HepG2 (cell line): Measurements from ENCODE around the gene ABTB2. TPM values are rescaled to one million over a fixed set of nuclear protein-coding genes. Genes with fewer than 3 reads are reported as not detected.

ENCODE experiments used
- AKAP8 ChIP-seq: sonication (generic); formaldehyde crosslinking; IDR thresholded peaks from 2 replicates; pipeline ENCODE4 v1.5.1; 2020; ENCODE audit warnings: mild to moderate bottlenecking, missing genetic modification reagents
- ARNT ChIP-seq: fragments of 450-650 bp; IDR thresholded peaks from 2 replicates; pipeline ENCODE4 v1.6.1; 2017
- ATF7-NPFF ChIP-seq: sonication (generic); formaldehyde crosslinking; IDR thresholded peaks from 2 replicates; pipeline ENCODE4 v1.8.1; 2023; ENCODE audit warnings: mild to moderate bottlenecking, low read depth, missing genetic modification reagents, moderate library complexity
- BRD4 ChIP-seq: sonication (generic); formaldehyde crosslinking; IDR thresholded peaks from 2 replicates; pipeline ENCODE4 v1.4.0; 2020; ENCODE audit warnings: missing genetic modification reagents
- CREB3 ChIP-seq: sonication (generic); formaldehyde crosslinking; IDR thresholded peaks from 2 replicates; pipeline ENCODE4 v1.5.0; 2020; ENCODE audit warnings: missing genetic modification reagents
- E2F5 ChIP-seq: sonication (generic); formaldehyde crosslinking; conservative IDR thresholded peaks from 2 replicates; pipeline ENCODE4 v1.4.0; 2020; ENCODE audit warnings: missing genetic modification reagents
- ETV6 ChIP-seq: sonication (generic); formaldehyde crosslinking; conservative IDR thresholded peaks from 2 replicates; pipeline ENCODE4 v1.4.0; 2020; ENCODE audit warnings: missing genetic modification reagents
- HNF4A ChIP-seq: sonication (generic); formaldehyde crosslinking; IDR thresholded peaks from 2 replicates; pipeline ENCODE4 v1.4.0; 2020; ENCODE audit warnings: missing genetic modification reagents
- KLF15 ChIP-seq: sonication (generic); formaldehyde crosslinking; IDR thresholded peaks from 2 replicates; pipeline ENCODE4 v1.8.1; 2023; ENCODE audit warnings: borderline replicate concordance, mild to moderate bottlenecking, inconsistent platforms, missing genetic modification reagents, mixed read lengths
- MYC ChIP-seq: sonication (generic); formaldehyde crosslinking; IDR thresholded peaks from 2 replicates; pipeline ENCODE4 v1.9.0; 2021; ENCODE audit warnings: missing genetic modification reagents, borderline replicate concordance
- MZF1 ChIP-seq: sonication (generic); formaldehyde crosslinking; IDR thresholded peaks from 2 replicates; pipeline ENCODE4 v1.8.1; 2023; ENCODE audit warnings: mild to moderate bottlenecking, missing genetic modification reagents, borderline replicate concordance
- NFE2L2 ChIP-seq: fragments of 150-350 bp; IDR thresholded peaks from 2 replicates; pipeline ENCODE4 v1.6.1; 2014; ENCODE audit warnings: low read length
- NFRKB ChIP-seq: fragments of 450-650 bp; IDR thresholded peaks from 2 replicates; pipeline ENCODE4 v1.6.1; 2017
- NFYB ChIP-seq: sonication (generic); formaldehyde crosslinking; IDR thresholded peaks from 2 replicates; pipeline ENCODE4 v1.4.0; 2020; ENCODE audit warnings: missing genetic modification reagents
- PAX8 ChIP-seq: sonication (generic); formaldehyde crosslinking; IDR thresholded peaks from 2 replicates; pipeline ENCODE4 v1.8.0; 2022; ENCODE audit warnings: mild to moderate bottlenecking, missing genetic modification reagents, borderline replicate concordance
- PRMT3 ChIP-seq: sonication (generic); formaldehyde crosslinking; IDR thresholded peaks from 2 replicates; pipeline ENCODE4 v1.8.1; 2022; ENCODE audit warnings: low read depth, mild to moderate bottlenecking, moderate library complexity, missing genetic modification reagents, borderline replicate concordance
- RFXAP ChIP-seq: sonication (generic); formaldehyde crosslinking; IDR thresholded peaks from 2 replicates; pipeline ENCODE4 v1.4.0; 2020; ENCODE audit warnings: missing genetic modification reagents, borderline replicate concordance
- RORA ChIP-seq: sonication (generic); formaldehyde crosslinking; IDR thresholded peaks from 2 replicates; pipeline ENCODE4 v1.5.0; 2020; ENCODE audit warnings: mild to moderate bottlenecking, missing genetic modification reagents, moderate library complexity
- TAF1 ChIP-seq: sonication (generic); formaldehyde crosslinking; IDR thresholded peaks from 2 replicates; pipeline ENCODE4 v1.4.0; 2020; ENCODE audit warnings: missing genetic modification reagents
- ZFP90 ChIP-seq: sonication (generic); formaldehyde crosslinking; IDR thresholded peaks from 2 replicates; pipeline ENCODE4 v1.8.0; 2022; ENCODE audit warnings: missing genetic modification reagents, mild to moderate bottlenecking, inconsistent platforms, borderline replicate concordance
- ZNF138 ChIP-seq: sonication (generic); formaldehyde crosslinking; IDR thresholded peaks from 2 replicates; pipeline ENCODE4 v1.5.0; 2020; ENCODE audit warnings: mild to moderate bottlenecking, low read depth, missing genetic modification reagents
- ZNF160 ChIP-seq: sonication (generic); formaldehyde crosslinking; IDR thresholded peaks from 2 replicates; pipeline ENCODE4 v1.8.0; 2022; ENCODE audit warnings: mild to moderate bottlenecking, inconsistent platforms, missing genetic modification reagents
- ZNF333 ChIP-seq: sonication (generic); formaldehyde crosslinking; IDR thresholded peaks from 2 replicates; pipeline ENCODE4 v1.4.0; 2020; ENCODE audit warnings: mild to moderate bottlenecking, missing genetic modification reagents, borderline replicate concordance
- ZNF34 ChIP-seq: sonication (generic); formaldehyde crosslinking; IDR thresholded peaks from 2 replicates; pipeline ENCODE4 v1.4.0; 2020; ENCODE audit warnings: mild to moderate bottlenecking, missing genetic modification reagents, borderline replicate concordance
- ZNF879 ChIP-seq: sonication (generic); formaldehyde crosslinking; IDR thresholded peaks from 2 replicates; pipeline ENCODE4 v1.8.1; 2023; ENCODE audit warnings: missing genetic modification reagents
- ZNF891 ChIP-seq: sonication (generic); formaldehyde crosslinking; IDR thresholded peaks from 2 replicates; pipeline ENCODE4 v1.5.0; 2020; ENCODE audit warnings: mild to moderate bottlenecking, missing genetic modification reagents
- polyA plus RNA-seq, 8 experiments: library from polyadenylated mRNA; depleted of rRNA in 3 of 8; stranded (reverse) in 7 of 8; unstranded in 1 of 8; fragments of >200 nt; fragmentation: Illumina TruSeq in 4 of 8; extraction: Trizol in 4 of 8; gene quantifications; 2 replicates each; pipeline versions ENCODE4 v1.2.1 to v1.2.3, GENCODE V29; 2011 to 2016; ENCODE audit warnings: low read depth in 4 of 8, missing spikeins in 1 of 8, mixed read lengths in 1 of 8; ENCODE audit not compliant: insufficient read depth in 1 of 8
- total RNA-seq, 5 experiments: library from RNA; depleted of rRNA; stranded (reverse); fragments of >200 nt; fragmentation: Illumina TruSeq; extraction: Trizol; gene quantifications; 2 replicates each; pipeline ENCODE4 v1.2.3, GENCODE V29; 2016; ENCODE audit warnings: low read depth in 1 of 5
- TF ChIP-seq, protein P1 (sequence below): sonication (generic); formaldehyde crosslinking; IDR thresholded peaks from 2 replicates; pipeline ENCODE4 v1.5.0; 2020; ENCODE audit warnings: mild to moderate bottlenecking, missing genetic modification reagents
- TF ChIP-seq, protein P2 (sequence below): sonication (generic); formaldehyde crosslinking; IDR thresholded peaks from 2 replicates; pipeline ENCODE4 v1.8.1; 2023; ENCODE audit warnings: mild to moderate bottlenecking, moderate library complexity, missing genetic modification reagents

Gene ABTB2
- total and polyA plus RNA-seq, 2 of the 13 experiments (the other 11 are each of a cell fraction or from before 2014, with no cell fraction given) = 5.1 to 15.4 TPM

DNA sequence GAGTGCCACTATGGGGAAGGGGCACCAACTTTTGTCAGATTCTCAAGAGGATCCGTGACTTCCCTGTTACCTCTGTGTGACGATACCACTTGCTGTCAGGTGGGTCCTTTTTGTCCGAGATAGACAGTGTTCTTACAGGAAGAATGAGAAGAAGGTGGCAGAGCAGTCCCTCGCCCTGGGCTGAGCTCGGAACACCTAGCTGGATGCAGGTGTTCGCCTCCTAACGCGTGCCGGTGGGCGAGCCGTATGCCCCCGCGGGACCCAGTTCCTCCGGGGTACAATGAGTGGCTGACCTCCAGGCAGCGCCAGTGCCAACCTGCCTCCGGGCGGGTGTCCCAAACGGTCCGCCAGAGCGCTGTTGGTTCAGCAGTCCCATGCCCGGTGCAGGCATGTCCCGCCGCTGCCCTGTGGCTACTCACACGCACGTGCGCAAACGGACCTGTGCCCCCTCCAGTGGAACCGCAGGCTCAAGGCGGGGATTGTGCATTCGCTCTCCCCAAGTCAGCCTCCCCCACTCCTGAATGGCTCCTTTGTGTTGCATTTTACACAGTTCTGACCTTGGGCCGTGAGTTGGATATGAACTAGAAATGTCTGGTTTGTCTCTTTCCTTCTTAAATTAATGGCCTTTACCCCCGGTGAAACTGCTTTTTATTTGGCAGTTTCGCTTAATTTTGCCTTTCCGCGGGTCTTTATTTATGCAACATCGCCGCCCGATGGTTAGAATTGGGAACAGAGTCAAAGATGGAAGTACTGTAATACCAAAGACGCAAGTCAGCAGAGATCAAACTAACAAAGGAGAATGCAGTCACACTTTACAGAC is 1.1 kb upstream of the ABTB2 start (continued):
- peak; percentile 64 for TF ChIP-seq ATF7-NPFF (CRISPR knock-in tag)
- TF ChIP-seq HNF4A (CRISPR knock-in tag) = peak; percentile 52
- no peak for TF ChIP-seq BRD4 (CRISPR knock-in tag)
- TF ChIP-seq ZNF160 = no peak
- TF ChIP-seq RFXAP (CRISPR knock-in tag) = no peak
- TF ChIP-seq, protein P1, sequence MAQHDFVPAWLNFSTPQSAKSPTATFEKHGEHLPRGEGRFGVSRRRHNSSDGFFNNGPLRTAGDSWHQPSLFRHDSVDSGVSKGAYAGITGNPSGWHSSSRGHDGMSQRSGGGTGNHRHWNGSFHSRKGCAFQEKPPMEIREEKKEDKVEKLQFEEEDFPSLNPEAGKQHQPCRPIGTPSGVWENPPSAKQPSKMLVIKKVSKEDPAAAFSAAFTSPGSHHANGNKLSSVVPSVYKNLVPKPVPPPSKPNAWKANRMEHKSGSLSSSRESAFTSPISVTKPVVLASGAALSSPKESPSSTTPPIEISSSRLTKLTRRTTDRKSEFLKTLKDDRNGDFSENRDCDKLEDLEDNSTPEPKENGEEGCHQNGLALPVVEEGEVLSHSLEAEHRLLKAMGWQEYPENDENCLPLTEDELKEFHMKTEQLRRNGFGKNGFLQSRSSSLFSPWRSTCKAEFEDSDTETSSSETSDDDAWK (CRISPR knock-in tag) = no peak
- TF ChIP-seq, protein P2, sequence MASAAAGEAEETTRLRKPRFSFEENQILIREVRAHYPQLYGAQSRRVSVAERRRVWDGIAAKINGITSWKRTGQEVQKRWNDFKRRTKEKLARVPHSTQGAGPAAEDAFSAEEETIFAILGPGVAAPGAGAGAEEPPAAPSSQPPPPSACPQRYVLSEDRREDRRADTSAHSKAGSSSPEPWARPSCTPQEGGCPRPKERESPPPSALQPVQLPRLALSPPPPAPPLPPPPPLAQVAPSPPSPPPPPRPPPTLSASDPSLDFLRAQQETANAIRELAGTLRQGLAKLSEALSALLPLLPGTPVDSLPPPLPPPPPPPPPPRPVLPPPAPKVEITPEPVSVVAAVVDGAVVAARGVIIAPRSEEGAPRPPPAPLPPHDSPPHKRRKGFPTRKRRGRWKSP = peak; percentile 93
- TF ChIP-seq MYC (CRISPR knock-in tag) = peak; percentile 98
- no peak for TF ChIP-seq ZNF891 (CRISPR knock-in tag)
- 0 out of 2 replicates have a peak, but pooled peaks have one; percentile 34 for TF ChIP-seq PRMT3 (CRISPR knock-in tag)
- no peak for TF ChIP-seq NFE2L2
- no peak for TF ChIP-seq KLF15 (CRISPR knock-in tag)
- TF ChIP-seq ZNF333 (CRISPR knock-in tag) = no peak
- no peak for TF ChIP-seq ARNT
- TF ChIP-seq TAF1 (CRISPR knock-in tag) = peak; percentile 56
- TF ChIP-seq ETV6 (CRISPR knock-in tag) = no peak
- no peak for TF ChIP-seq E2F5 (CRISPR knock-in tag)
- TF ChIP-seq AKAP8 (CRISPR knock-in tag) = no peak
- no peak for TF ChIP-seq RORA (CRISPR knock-in tag)
- TF ChIP-seq ZNF879 (CRISPR knock-in tag) = no peak
- TF ChIP-seq PAX8 (CRISPR knock-in tag) = no peak
- TF ChIP-seq MZF1 (CRISPR knock-in tag) = 0 out of 2 replicates have a peak, but pooled peaks have one; percentile 39
- TF ChIP-seq ZNF138 = no peak; the same call in 1 of the 2 replicates
- no peak for TF ChIP-seq ZNF34
- no peak for TF ChIP-seq NFRKB
- TF ChIP-seq CREB3 (CRISPR knock-in tag) = no peak
- peak; percentile 63; the same call in 1 of the 2 replicates for TF ChIP-seq ZFP90 (CRISPR knock-in tag)
- TF ChIP-seq NFYB = no peak
